Measurements from ENCODE around the gene JPH2. TPM values are rescaled to one million over a fixed set of nuclear protein-coding genes. Genes with fewer than 3 reads are reported as not detected.

The JPH2 gene
- polyA plus RNA-seq, 4 donors, result 0.22 to 15.0 (median 2.2) TPM

GRCh38 chr20:44187772-44188709 is 1.1 kb upstream of the JPH2 start:
- Histone ChIP-seq H3K4me1 (ENCODE audit: control insufficient read depth in 3 of 3, insufficient read depth in 2 of 3, low read depth in 1 of 3, low read length in 2 of 3) (peaks cover 0 to 14% (median 0%) of the 10 kb centered on the region in 3 donors), H3K27ac (ENCODE audit: low read depth in 1 of 3, low read length in 2 of 3) (peak overlapping the region in 2 of 3 donors; percentile 38 to 57), H3K4me3 (ENCODE audit: low read depth in 1 of 3, low read length in 3 of 3) (peak overlapping the region in 1 of 3 donors; percentile 66), H3K27me3 (ENCODE audit: control insufficient read depth in 3 of 3, insufficient read depth in 3 of 3, low read length in 3 of 3) (no peaks in the 10 kb centered on the region), H3K36me3 (ENCODE audit: control insufficient read depth in 3 of 3, insufficient read depth in 2 of 3, low read depth in 1 of 3, low read length in 3 of 3) (peaks cover 0 to 2% (median 0%) of the 10 kb centered on the region in 3 donors), H3K9me3 (ENCODE audit: control insufficient read depth in 2 of 2, insufficient read depth in 1 of 2, low read depth in 1 of 2, low read length in 1 of 2) (no peaks in the 10 kb centered on the region)
- FAIRE-seq (no peak), DNase-seq (peak in 1 of 2 donors; percentile 24)
- 38 to 58% (median 42%) methylated on average over 8 of the region's 8 CpGs for WGBS, 3 donors

- 12 to 19% (median 15%) methylated on average over 13 to 14 of the region's 14 CpGs for WGBS, 3 donors
- Histone ChIP-seq H3K27me3 (ENCODE audit: control insufficient read depth in 3 of 3, insufficient read depth in 3 of 3, low read length in 3 of 3) (peaks cover 0 to 3% (median 0%) of the 10 kb centered on the region in 3 donors), H3K27ac (ENCODE audit: low read depth in 1 of 3, low read length in 2 of 3) (peak overlapping the region in 2 of 3 donors; percentile 23 to 69), H3K9me3 (ENCODE audit: control insufficient read depth in 2 of 2, insufficient read depth in 1 of 2, low read depth in 1 of 2, low read length in 1 of 2) (no peaks in the 10 kb centered on the region), H3K36me3 (ENCODE audit: control insufficient read depth in 3 of 3, insufficient read depth in 2 of 3, low read depth in 1 of 3, low read length in 3 of 3) (peaks cover 0 to 2% (median 0%) of the 10 kb centered on the region in 3 donors), H3K4me3 (ENCODE audit: low read depth in 1 of 3, low read length in 3 of 3) (peak overlapping the region; percentile 29 to 66 (median 51)), H3K4me1 (ENCODE audit: control insufficient read depth in 3 of 3, insufficient read depth in 2 of 3, low read depth in 1 of 3, low read length in 2 of 3) (peaks cover 0 to 16% (median 0%) of the 10 kb centered on the region in 3 donors)
- FAIRE-seq (no peak), DNase-seq (peak; percentile 81 to 84)
Measured at GRCh38 chr20:44186674-44187053, 324 bp downstream of the JPH2 start.

- no peak for DNase-seq
- Histone ChIP-seq H3K36me3 (ENCODE audit: control insufficient read depth in 3 of 3, insufficient read depth in 2 of 3, low read depth in 1 of 3, low read length in 3 of 3) (peaks cover 0 to 2% (median 0%) of the 10 kb centered on the region in 3 donors), H3K4me1 (ENCODE audit: control insufficient read depth in 3 of 3, insufficient read depth in 2 of 3, low read depth in 1 of 3, low read length in 2 of 3) (peaks cover 0 to 21% (median 0%) of the 10 kb centered on the region in 3 donors), H3K27me3 (ENCODE audit: control insufficient read depth in 3 of 3, insufficient read depth in 3 of 3, low read length in 3 of 3) (peaks cover 0 to 3% (median 0%) of the 10 kb centered on the region in 3 donors), H3K4me3 (ENCODE audit: low read depth in 1 of 3, low read length in 3 of 3) (peak overlapping the region in 2 of 3 donors; percentile 29 to 66), H3K27ac (ENCODE audit: low read depth in 1 of 3, low read length in 2 of 3) (peak overlapping the region in 1 of 3 donors; percentile 69), H3K9me3 (ENCODE audit: control insufficient read depth in 2 of 2, insufficient read depth in 1 of 2, low read depth in 1 of 2, low read length in 1 of 2) (no peaks in the 10 kb centered on the region)
- 79 to 85% (median 79%) methylated on average over 13 to 14 of the region's 14 CpGs for WGBS, 3 donors
- FAIRE-seq, result no peak
Measured at GRCh38 chr20:44186201-44186600, 787 bp downstream of the JPH2 start.

GRCh38 chr20:44185574-44185973 is 1.4 kb downstream of the JPH2 start:
- DNase-seq (no peak), FAIRE-seq (no peak)
- H3K4me3 ChIP-seq (ENCODE audit: low read depth in 1 of 3, low read length in 3 of 3), result peak overlapping the region in 1 of 3 donors; percentile 66
- H3K36me3 ChIP-seq (ENCODE audit: control insufficient read depth in 3 of 3, insufficient read depth in 2 of 3, low read depth in 1 of 3, low read length in 3 of 3), result peaks cover 0 to 2% (median 0%) of the 10 kb centered on the region in 3 donors
- no peak overlapping the region for H3K27ac ChIP-seq (ENCODE audit: low read depth in 1 of 3, low read length in 2 of 3)
- 90 to 94% (median 90%) methylated on average over 4 of the region's 4 CpGs for WGBS, 3 donors
- peaks cover 0 to 26% (median 0%) of the 10 kb centered on the region in 3 donors for H3K4me1 ChIP-seq (ENCODE audit: control insufficient read depth in 3 of 3, insufficient read depth in 2 of 3, low read depth in 1 of 3, low read length in 2 of 3)
- no peaks in the 10 kb centered on the region for H3K9me3 ChIP-seq (ENCODE audit: control insufficient read depth in 2 of 2, insufficient read depth in 1 of 2, low read depth in 1 of 2, low read length in 1 of 2)
- H3K27me3 ChIP-seq (ENCODE audit: control insufficient read depth in 3 of 3, insufficient read depth in 3 of 3, low read length in 3 of 3), result peaks cover 0 to 3% (median 0%) of the 10 kb centered on the region in 3 donors

GRCh38 chr20:44183282-44183681 is 3.7 kb downstream of the JPH2 start:
- WGBS, 3 donors, result 73 to 79% (median 76%) methylated on average over 7 of the region's 7 CpGs
- no peak overlapping the region for H3K27ac ChIP-seq (ENCODE audit: low read depth in 1 of 3, low read length in 2 of 3)
- no peak for FAIRE-seq

GRCh38 chr20:44182863-44183262 is 4.1 kb downstream of the JPH2 start:
- Histone ChIP-seq H3K27ac (ENCODE audit: low read depth in 1 of 3, low read length in 2 of 3) (no peak overlapping the region), H3K4me3 (ENCODE audit: low read depth in 1 of 3, low read length in 3 of 3) (peak overlapping the region in 1 of 3 donors; percentile 17), H3K36me3 (ENCODE audit: control insufficient read depth in 3 of 3, insufficient read depth in 2 of 3, low read depth in 1 of 3, low read length in 3 of 3) (peaks cover 0 to 2% (median 0%) of the 10 kb centered on the region in 3 donors), H3K4me1 (ENCODE audit: control insufficient read depth in 3 of 3, insufficient read depth in 2 of 3, low read depth in 1 of 3, low read length in 2 of 3) (peaks cover 0 to 30% (median 0%) of the 10 kb centered on the region in 3 donors), H3K9me3 (ENCODE audit: control insufficient read depth in 2 of 2, insufficient read depth in 1 of 2, low read depth in 1 of 2, low read length in 1 of 2) (no peaks in the 10 kb centered on the region), H3K27me3 (ENCODE audit: control insufficient read depth in 3 of 3, insufficient read depth in 3 of 3, low read length in 3 of 3) (peaks cover 0 to 3% (median 0%) of the 10 kb centered on the region in 3 donors)
- 80 to 94% (median 92%) methylated on average over 3 of the region's 3 CpGs for WGBS, 3 donors
- no peak for DNase-seq
- FAIRE-seq, result no peak

More at GRCh38 chr20:44183282-44183681, 3.7 kb downstream of the JPH2 start:
- Histone ChIP-seq H3K9me3 (ENCODE audit: control insufficient read depth in 2 of 2, insufficient read depth in 1 of 2, low read depth in 1 of 2, low read length in 1 of 2) (no peaks in the 10 kb centered on the region), H3K27me3 (ENCODE audit: control insufficient read depth in 3 of 3, insufficient read depth in 3 of 3, low read length in 3 of 3) (peaks cover 0 to 3% (median 0%) of the 10 kb centered on the region in 3 donors), H3K4me3 (ENCODE audit: low read depth in 1 of 3, low read length in 3 of 3) (peak overlapping the region in 1 of 3 donors; percentile 17), H3K36me3 (ENCODE audit: control insufficient read depth in 3 of 3, insufficient read depth in 2 of 3, low read depth in 1 of 3, low read length in 3 of 3) (peaks cover 0 to 2% (median 0%) of the 10 kb centered on the region in 3 donors), H3K4me1 (ENCODE audit: control insufficient read depth in 3 of 3, insufficient read depth in 2 of 3, low read depth in 1 of 3, low read length in 2 of 3) (peaks cover 0 to 34% (median 0%) of the 10 kb centered on the region in 3 donors)
- no peak for DNase-seq

- peak overlapping the region in 1 of 3 donors; percentile 85 for H3K27ac ChIP-seq (ENCODE audit: low read depth in 1 of 3, low read length in 2 of 3)
- H3K9me3 ChIP-seq (ENCODE audit: control insufficient read depth in 2 of 2, insufficient read depth in 1 of 2, low read depth in 1 of 2, low read length in 1 of 2), result no peaks in the 10 kb centered on the region
- H3K36me3 ChIP-seq (ENCODE audit: control insufficient read depth in 3 of 3, insufficient read depth in 2 of 3, low read depth in 1 of 3, low read length in 3 of 3), result peaks cover 0 to 2% (median 0%) of the 10 kb centered on the region in 3 donors
- H3K4me3 ChIP-seq (ENCODE audit: low read depth in 1 of 3, low read length in 3 of 3), result no peak overlapping the region
- DNase-seq (no peak), FAIRE-seq (no peak)
- 53 to 69% (median 59%) methylated on average over 13 of the region's 13 CpGs for WGBS, 3 donors
- H3K4me1 ChIP-seq (ENCODE audit: control insufficient read depth in 3 of 3, insufficient read depth in 2 of 3, low read depth in 1 of 3, low read length in 2 of 3), result peaks cover 0 to 29% (median 0%) of the 10 kb centered on the region in 3 donors
- H3K27me3 ChIP-seq (ENCODE audit: control insufficient read depth in 3 of 3, insufficient read depth in 3 of 3, low read length in 3 of 3), result peaks cover 0 to 3% (median 0%) of the 10 kb centered on the region in 3 donors
Measured at GRCh38 chr20:44182135-44182765, 4.7 kb downstream of the JPH2 start.

- 62 to 77% (median 75%) methylated on average over 11 of the region's 11 CpGs for WGBS, 3 donors
- FAIRE-seq, result no peak
- H3K9me3 ChIP-seq (ENCODE audit: control insufficient read depth in 2 of 2, insufficient read depth in 1 of 2, low read depth in 1 of 2, low read length in 1 of 2), result no peaks in the 10 kb centered on the region
- peaks cover 0 to 3% (median 0%) of the 10 kb centered on the region in 3 donors for H3K27me3 ChIP-seq (ENCODE audit: control insufficient read depth in 3 of 3, insufficient read depth in 3 of 3, low read length in 3 of 3)
- H3K4me3 ChIP-seq (ENCODE audit: low read depth in 1 of 3, low read length in 3 of 3), result no peak overlapping the region
- peaks cover 0 to 2% (median 0%) of the 10 kb centered on the region in 3 donors for H3K36me3 ChIP-seq (ENCODE audit: control insufficient read depth in 3 of 3, insufficient read depth in 2 of 3, low read depth in 1 of 3, low read length in 3 of 3)
- DNase-seq, result peak in 1 of 2 donors; percentile 30
- peaks cover 0 to 32% (median 0%) of the 10 kb centered on the region in 3 donors for H3K4me1 ChIP-seq (ENCODE audit: control insufficient read depth in 3 of 3, insufficient read depth in 2 of 3, low read depth in 1 of 3, low read length in 2 of 3)
- peak overlapping the region in 1 of 3 donors; percentile 85 for H3K27ac ChIP-seq (ENCODE audit: low read depth in 1 of 3, low read length in 2 of 3)
Measured at GRCh38 chr20:44181611-44182010, 5.4 kb downstream of the JPH2 start.

Data from small intestine (tissue), 7 donors.